Suprapubic skin (tissue), 3 donors: ENCODE results near the gene GLOD4.

ENCODE experiments used
- POLR2A ChIP-seq, 2 donors: fragments of 450-650 bp; IDR thresholded peaks; one replicate each; pipeline ENCODE4 v1.6.1; 2017; ENCODE audit warnings: antibody characterized with exemption in 2 of 2, mild to moderate bottlenecking in 2 of 2, moderate library complexity in 2 of 2
- TF ChIP-seq, protein P1 (sequence below), 2 donors: fragments of 200-600 bp in 1 of 2; fragments of 450-650 bp in 1 of 2; sonication (generic) in 1 of 2; IDR thresholded peaks; one replicate each; pipeline ENCODE4 v1.5.1; 2016 to 2019; ENCODE audit warnings: antibody characterized with exemption in 2 of 2, mild to moderate bottlenecking in 1 of 2, moderate library complexity in 1 of 2

DNA sequence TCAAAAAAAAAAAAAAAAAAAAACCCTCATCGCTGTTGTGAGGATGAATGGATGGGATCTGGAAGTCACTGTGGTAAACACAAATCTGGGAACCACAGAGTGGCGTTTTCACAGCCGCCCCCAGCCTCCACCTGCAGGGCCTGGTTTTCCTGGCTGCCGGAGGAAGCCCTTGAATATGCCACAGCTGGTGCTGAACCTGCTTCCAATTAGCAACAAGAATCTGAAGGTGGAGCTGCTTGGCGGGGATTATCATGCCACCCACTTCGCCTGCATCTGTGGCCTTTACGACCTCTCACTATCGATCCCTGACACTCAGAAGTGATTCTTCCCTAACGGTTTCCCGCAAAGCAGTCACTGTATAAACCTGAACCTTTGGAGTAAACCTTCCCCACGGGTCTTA lies 16.2 kb upstream of the GLOD4 start:
- TF ChIP-seq, protein P1, sequence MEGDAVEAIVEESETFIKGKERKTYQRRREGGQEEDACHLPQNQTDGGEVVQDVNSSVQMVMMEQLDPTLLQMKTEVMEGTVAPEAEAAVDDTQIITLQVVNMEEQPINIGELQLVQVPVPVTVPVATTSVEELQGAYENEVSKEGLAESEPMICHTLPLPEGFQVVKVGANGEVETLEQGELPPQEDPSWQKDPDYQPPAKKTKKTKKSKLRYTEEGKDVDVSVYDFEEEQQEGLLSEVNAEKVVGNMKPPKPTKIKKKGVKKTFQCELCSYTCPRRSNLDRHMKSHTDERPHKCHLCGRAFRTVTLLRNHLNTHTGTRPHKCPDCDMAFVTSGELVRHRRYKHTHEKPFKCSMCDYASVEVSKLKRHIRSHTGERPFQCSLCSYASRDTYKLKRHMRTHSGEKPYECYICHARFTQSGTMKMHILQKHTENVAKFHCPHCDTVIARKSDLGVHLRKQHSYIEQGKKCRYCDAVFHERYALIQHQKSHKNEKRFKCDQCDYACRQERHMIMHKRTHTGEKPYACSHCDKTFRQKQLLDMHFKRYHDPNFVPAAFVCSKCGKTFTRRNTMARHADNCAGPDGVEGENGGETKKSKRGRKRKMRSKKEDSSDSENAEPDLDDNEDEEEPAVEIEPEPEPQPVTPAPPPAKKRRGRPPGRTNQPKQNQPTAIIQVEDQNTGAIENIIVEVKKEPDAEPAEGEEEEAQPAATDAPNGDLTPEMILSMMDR (IDR thresholded peaks at IDR 0.05): no peak
- TF ChIP-seq POLR2A (IDR thresholded peaks at IDR 0.05): no peak
